GM23338 (cell line): Measurements from ENCODE around the gene SLC12A5. TPM values are rescaled to one million over a fixed set of nuclear protein-coding genes. Genes with fewer than 3 reads are reported as not detected.

Source experiments
- ATAC-seq: fragments of 200-7000 bp; cut with Tn5 transposase; 3 replicates; pipeline ENCODE4 v1.9.1; 2020
- DNase-seq: peaks from one replicate; pipeline ENCODE4 v3.0.0-alpha.2; 2015; ENCODE audit warnings: low spot score
- H2AFZ ChIP-seq: fragments of 200-600 bp; sonication (generic); 2 replicates; pipeline ENCODE4 v1.8.0; 2016; ENCODE audit warnings: antibody characterized with exemption, mild to moderate bottlenecking, moderate library complexity
- H3F3A ChIP-seq: fragments of 200-600 bp; sonication (generic); replicated peaks from 2 replicates; pipeline ENCODE4 v1.8.0; 2017; ENCODE audit warnings: antibody characterized with exemption, mixed run types, low read depth
- H3K27ac ChIP-seq: fragments of 200-600 bp; sonication (generic); 2 replicates; pipeline ENCODE4 v1.6.1; 2016; ENCODE audit warnings: low read depth
- H3K27me3 ChIP-seq: fragments of 200-600 bp; sonication (generic); 2 replicates; pipeline ENCODE4 v1.8.0; 2016; ENCODE audit warnings: mild to moderate bottlenecking, mixed run types, moderate library complexity; ENCODE audit not compliant: insufficient read depth
- H3K36me3 ChIP-seq: fragments of 200-600 bp; sonication (generic); 2 replicates; pipeline ENCODE4 v1.8.0; 2016; ENCODE audit warnings: mild to moderate bottlenecking; ENCODE audit not compliant: insufficient read depth
- H3K4me1 ChIP-seq: fragments of 200-600 bp; sonication (generic); 2 replicates; pipeline ENCODE4 v1.8.0; 2016; ENCODE audit warnings: mild to moderate bottlenecking, moderate library complexity; ENCODE audit not compliant: insufficient read depth
- H3K4me2 ChIP-seq: fragments of 200-600 bp; sonication (generic); 2 replicates; pipeline ENCODE4 v1.7.1; 2017; ENCODE audit warnings: mixed run types
- H3K4me3 ChIP-seq: fragments of 200-600 bp; sonication (generic); 2 replicates; pipeline ENCODE4 v1.6.1; 2016; ENCODE audit warnings: mixed run types
- H3K79me2 ChIP-seq: fragments of 200-600 bp; sonication (generic); replicated peaks from 2 replicates; pipeline ENCODE4 v1.8.0; 2017; ENCODE audit warnings: mild to moderate bottlenecking; ENCODE audit not compliant: insufficient read depth
- H3K9me2 ChIP-seq: fragments of 200-600 bp; sonication (generic); 2 replicates; pipeline ENCODE4 v1.8.0; 2017; ENCODE audit not compliant: insufficient read depth
- H4K20me1 ChIP-seq: fragments of 200-600 bp; sonication (generic); replicated peaks from 2 replicates; pipeline ENCODE4 v1.8.0; 2017; ENCODE audit warnings: mild to moderate bottlenecking; ENCODE audit not compliant: insufficient read depth
- H3K27ac Mint-ChIP-seq: 2 replicates; pipeline ENCODE4 v1.8.0; 2020; ENCODE audit warnings: inconsistent platforms, mild to moderate bottlenecking, moderate library complexity, mixed read lengths
- H3K27me3 Mint-ChIP-seq: 3 replicates; pipeline ENCODE4 v1.8.0; 2022; ENCODE audit warnings: low read depth, mild to moderate bottlenecking, moderate library complexity, mixed read lengths, inconsistent platforms; ENCODE audit not compliant: insufficient read depth, poor library complexity
- H3K36me3 Mint-ChIP-seq: 3 replicates; pipeline ENCODE4 v1.8.0; 2021; ENCODE audit warnings: low read depth, mild to moderate bottlenecking, inconsistent platforms, moderate library complexity, mixed read lengths
- H3K4me1 Mint-ChIP-seq: 3 replicates; pipeline ENCODE4 v1.8.0; 2020; ENCODE audit warnings: mild to moderate bottlenecking, inconsistent platforms, mixed read lengths
- H3K4me3 Mint-ChIP-seq: 3 replicates; pipeline ENCODE4 v1.8.0; 2021; ENCODE audit warnings: moderate library complexity, mild to moderate bottlenecking, inconsistent platforms, mixed read lengths
- H3K9me3 Mint-ChIP-seq: 3 replicates; pipeline ENCODE4 v1.8.0; 2020; ENCODE audit warnings: moderate library complexity, mild to moderate bottlenecking, inconsistent platforms, mixed read lengths
- CREB1 ChIP-seq: fragments of 250-450 bp; sonication (Bioruptor Pico); IDR thresholded peaks from 2 replicates; pipeline ENCODE4 v1.5.0; 2020; ENCODE audit warnings: low read depth, mild to moderate bottlenecking, moderate library complexity
- CTCF ChIP-seq, 2 experiments: fragments of 200-600 bp in 1 of 2; sonication (generic) in 1 of 2; conservative IDR thresholded peaks; 2 replicates each; pipeline versions ENCODE4 v1.5.1 to v1.6.1; 2016 to 2017; ENCODE audit warnings: antibody characterized with exemption in 2 of 2, low read depth in 2 of 2, mild to moderate bottlenecking in 2 of 2, moderate library complexity in 1 of 2
- ETS1 ChIP-seq: IDR thresholded peaks from 2 replicates; pipeline ENCODE4 v1.6.1; 2016; ENCODE audit warnings: antibody characterized with exemption
- NANOG ChIP-seq: IDR thresholded peaks from 2 replicates; pipeline ENCODE4 v1.6.1; 2016; ENCODE audit warnings: antibody characterized with exemption, borderline replicate concordance
- POLR2AphosphoS5 ChIP-seq: IDR thresholded peaks from 2 replicates; pipeline ENCODE4 v1.6.1; 2016; ENCODE audit warnings: antibody characterized with exemption, low read depth
- REST ChIP-seq: IDR thresholded peaks from one replicate; pipeline ENCODE4 v1.6.1; 2018; ENCODE audit warnings: antibody characterized with exemption; ENCODE audit not compliant: unreplicated experiment
- STAT1 ChIP-seq: IDR thresholded peaks from one replicate; pipeline ENCODE4 v1.6.1; 2016; ENCODE audit warnings: antibody characterized with exemption; ENCODE audit not compliant: unreplicated experiment
- ZNF114 ChIP-seq: fragments of 250-450 bp; sonication (Bioruptor Pico); IDR thresholded peaks from 2 replicates; pipeline ENCODE4 v1.5.0; 2020; ENCODE audit warnings: mild to moderate bottlenecking, moderate library complexity
- ZNF331 ChIP-seq: fragments of 250-450 bp; sonication (Bioruptor Pico); IDR thresholded peaks from 2 replicates; pipeline ENCODE4 v1.5.0; 2020; ENCODE audit warnings: low read depth, mild to moderate bottlenecking, moderate library complexity
- polyA plus RNA-seq: library from polyadenylated mRNA; unstranded; fragments of >200 nt; fragmentation: Nextera tagmentation; extraction: Ambion mirVana; gene quantifications from 2 replicates; pipeline ENCODE4 v1.2.1, GENCODE V29; 2016
- total RNA-seq: library from RNA; depleted of rRNA; stranded (reverse); fragments of >200 nt; shearing (Covaris generic); gene quantifications from 2 replicates; pipeline ENCODE4 v1.2.3, GENCODE V29; 2014

The SLC12A5 gene
- total and polyA plus RNA-seq, 2 experiments from 2014 or later: 3.5 to 8.4 TPM

- Mint-ChIP-seq H3K27me3 (no peaks in the 10 kb centered on the region), H3K36me3 (peaks cover 2% of the 10 kb centered on the region; the same call in 1 of the 3 replicates), H3K27ac (no peak overlapping the region), H3K9me3 (peaks cover 8% of the 10 kb centered on the region; the same call in 2 of the 3 replicates), H3K4me1 (peaks cover 28% of the 10 kb centered on the region), H3K4me3 (peak overlapping the region; percentile 93)
- Histone ChIP-seq H3K27me3 (peaks cover 12% of the 10 kb centered on the region), H4K20me1 (peaks cover 40% of the 10 kb centered on the region), H2AFZ (no peak overlapping the region), H3K9me2 (peaks cover 4% of the 10 kb centered on the region; the same call in 1 of the 2 replicates), H3K27ac (no peak overlapping the region), H3K4me1 (peaks cover 15% of the 10 kb centered on the region), H3K4me2 (peak overlapping the region; percentile 99), H3K79me2 (peaks cover 57% of the 10 kb centered on the region), H3K36me3 (no peaks in the 10 kb centered on the region), H3K4me3 (peak overlapping the region; percentile 91), H3F3A (0 out of 2 replicates have a peak, but pooled peaks cover 3% of the 10 kb centered on the region)
- ATAC-seq (no peak), DNase-seq (peak; percentile 8)
- TF ChIP-seq CREB1 (CRISPR knock-in tag) (no peak), STAT1 (no peak), ZNF331 (no peak), ZNF114 (CRISPR knock-in tag) (no peak), REST (no peak), NANOG (no peak), ETS1 (no peak), CTCF (conservative IDR thresholded peaks at IDR 0.05; ENCODE audit: low read depth in 2 of 2) (no peak), POLR2AphosphoS5 (no peak)
Measured at GRCh38 chr20:46088409-46089166, 59.6 kb downstream of the SLC12A5 start.
